Measurements from ENCODE around the gene TPSAB1.

The TPSAB1 gene

DNA sequence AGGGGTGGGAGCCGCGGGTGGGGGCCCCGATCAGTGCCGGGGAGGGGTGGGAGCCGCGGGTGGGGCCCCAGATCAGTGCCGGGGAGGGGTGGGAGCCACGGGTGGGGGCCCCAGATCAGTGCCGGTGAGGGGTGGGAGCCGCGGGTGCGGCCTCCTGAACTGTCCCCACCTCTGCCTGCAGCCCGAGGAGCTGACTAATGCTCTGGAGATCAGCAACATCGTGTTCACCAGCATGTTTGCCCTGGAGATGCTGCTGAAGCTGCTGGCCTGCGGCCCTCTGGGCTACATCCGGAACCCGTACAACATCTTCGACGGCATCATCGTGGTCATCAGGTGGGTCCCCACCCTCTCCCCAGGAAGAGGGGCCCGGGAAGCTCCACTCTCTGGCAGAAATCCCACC is 35.6 kb upstream of the TPSAB1 start:
- H3K4me3 ChIP-seq (ENCODE audit: low read depth, low read length): no peak overlapping the region
- TF ChIP-seq, protein P1, sequence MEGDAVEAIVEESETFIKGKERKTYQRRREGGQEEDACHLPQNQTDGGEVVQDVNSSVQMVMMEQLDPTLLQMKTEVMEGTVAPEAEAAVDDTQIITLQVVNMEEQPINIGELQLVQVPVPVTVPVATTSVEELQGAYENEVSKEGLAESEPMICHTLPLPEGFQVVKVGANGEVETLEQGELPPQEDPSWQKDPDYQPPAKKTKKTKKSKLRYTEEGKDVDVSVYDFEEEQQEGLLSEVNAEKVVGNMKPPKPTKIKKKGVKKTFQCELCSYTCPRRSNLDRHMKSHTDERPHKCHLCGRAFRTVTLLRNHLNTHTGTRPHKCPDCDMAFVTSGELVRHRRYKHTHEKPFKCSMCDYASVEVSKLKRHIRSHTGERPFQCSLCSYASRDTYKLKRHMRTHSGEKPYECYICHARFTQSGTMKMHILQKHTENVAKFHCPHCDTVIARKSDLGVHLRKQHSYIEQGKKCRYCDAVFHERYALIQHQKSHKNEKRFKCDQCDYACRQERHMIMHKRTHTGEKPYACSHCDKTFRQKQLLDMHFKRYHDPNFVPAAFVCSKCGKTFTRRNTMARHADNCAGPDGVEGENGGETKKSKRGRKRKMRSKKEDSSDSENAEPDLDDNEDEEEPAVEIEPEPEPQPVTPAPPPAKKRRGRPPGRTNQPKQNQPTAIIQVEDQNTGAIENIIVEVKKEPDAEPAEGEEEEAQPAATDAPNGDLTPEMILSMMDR (IDR thresholded peaks at IDR 0.05; ENCODE audit: low read depth, low read length): no peak

DNA sequence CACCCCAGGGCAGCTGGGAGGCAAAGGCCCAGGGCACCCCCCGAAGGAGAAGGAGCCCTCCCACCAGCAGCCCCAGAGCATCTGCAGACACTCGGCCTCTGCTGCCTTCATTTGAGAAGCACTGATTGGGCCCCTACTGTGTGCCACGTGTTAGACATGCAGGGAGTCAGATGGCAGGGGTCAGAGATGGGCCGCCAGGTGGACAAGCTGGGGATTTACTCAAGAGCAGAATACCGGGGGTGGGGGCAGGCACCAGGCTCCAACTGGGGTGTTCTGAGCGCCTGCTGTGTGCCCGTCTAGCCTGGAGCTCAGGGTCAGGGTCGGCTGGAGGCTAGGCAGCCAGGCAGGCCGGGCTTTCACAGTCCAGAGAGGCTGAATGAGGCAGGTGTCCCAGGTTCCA is 34.2 kb upstream of the TPSAB1 start:
- TF ChIP-seq, protein P1 (IDR thresholded peaks at IDR 0.05; ENCODE audit: low read depth, low read length): no peak
- H3K4me3 ChIP-seq (ENCODE audit: low read depth, low read length): no peak overlapping the region

DNA sequence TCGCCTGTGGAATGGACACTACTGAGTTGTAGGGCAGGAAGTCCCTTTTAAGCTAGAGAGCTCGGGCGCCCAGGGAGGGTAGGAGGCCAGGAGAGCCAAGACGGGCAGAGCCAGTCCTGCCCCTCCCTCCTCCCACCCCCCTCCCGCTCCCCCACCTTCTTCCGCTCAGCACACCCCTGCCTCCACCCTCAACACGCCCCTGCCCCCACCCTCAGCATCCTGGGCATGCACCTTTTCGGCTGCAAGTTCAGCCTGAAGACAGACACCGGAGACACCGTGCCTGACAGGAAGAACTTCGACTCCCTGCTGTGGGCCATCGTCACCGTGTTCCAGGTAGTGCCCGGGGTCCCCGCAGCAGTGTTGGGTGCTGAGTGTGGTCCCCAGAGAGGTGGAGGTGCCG is 33.7 kb upstream of the TPSAB1 start:
- TF ChIP-seq, protein P1 (IDR thresholded peaks at IDR 0.05; ENCODE audit: low read depth, low read length): no peak
- no peak overlapping the region for H3K4me3 ChIP-seq (ENCODE audit: low read depth, low read length)

DNA sequence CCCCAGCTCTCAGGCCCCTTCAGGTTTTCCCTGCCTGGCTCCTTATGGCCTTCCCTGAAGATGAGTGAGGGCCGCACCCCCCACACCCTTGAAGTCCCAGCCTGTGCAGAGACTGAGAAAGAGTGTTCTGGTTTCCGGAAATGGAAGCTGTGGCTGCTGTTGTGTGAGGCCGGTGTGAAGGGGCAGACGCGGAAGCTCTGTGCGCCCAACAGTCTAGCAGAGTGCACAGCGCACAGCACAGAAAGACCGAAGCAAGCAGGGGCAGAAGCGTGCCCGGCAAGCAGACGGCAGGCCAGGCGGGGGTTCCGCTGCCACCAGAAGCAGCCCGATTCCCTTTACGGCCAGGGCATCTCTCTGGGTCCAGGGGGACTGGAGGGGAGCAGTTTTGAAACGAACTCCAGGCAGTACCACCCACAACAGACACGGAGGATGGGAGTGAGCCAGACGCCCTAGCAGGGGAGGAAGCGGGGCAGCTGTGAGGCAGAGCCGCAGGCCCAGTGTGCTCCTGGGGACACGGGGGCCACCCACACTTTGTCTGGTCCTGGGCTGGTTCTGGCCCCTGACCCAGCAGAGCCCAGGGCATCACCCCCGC is 32.2 kb upstream of the TPSAB1 start:
- no peak overlapping the region for H3K4me3 ChIP-seq (ENCODE audit: low read depth, low read length)
- TF ChIP-seq, protein P1 (IDR thresholded peaks at IDR 0.05; ENCODE audit: low read depth, low read length): no peak

DNA sequence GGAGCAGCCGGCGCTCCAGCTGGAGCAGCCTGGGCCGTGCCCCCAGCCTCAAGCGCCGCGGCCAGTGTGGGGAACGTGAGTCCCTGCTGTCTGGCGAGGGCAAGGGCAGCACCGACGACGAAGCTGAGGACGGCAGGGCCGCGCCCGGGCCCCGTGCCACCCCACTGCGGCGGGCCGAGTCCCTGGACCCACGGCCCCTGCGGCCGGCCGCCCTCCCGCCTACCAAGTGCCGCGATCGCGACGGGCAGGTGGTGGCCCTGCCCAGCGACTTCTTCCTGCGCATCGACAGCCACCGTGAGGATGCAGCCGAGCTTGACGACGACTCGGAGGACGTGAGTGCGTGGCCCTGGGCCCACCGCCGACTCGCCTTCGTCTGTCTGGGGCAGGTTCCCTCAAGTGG is 31.4 kb upstream of the TPSAB1 start:
- H3K4me3 ChIP-seq (ENCODE audit: low read depth, low read length): no peak overlapping the region
- TF ChIP-seq, protein P1 (IDR thresholded peaks at IDR 0.05; ENCODE audit: low read depth, low read length): no peak

DNA sequence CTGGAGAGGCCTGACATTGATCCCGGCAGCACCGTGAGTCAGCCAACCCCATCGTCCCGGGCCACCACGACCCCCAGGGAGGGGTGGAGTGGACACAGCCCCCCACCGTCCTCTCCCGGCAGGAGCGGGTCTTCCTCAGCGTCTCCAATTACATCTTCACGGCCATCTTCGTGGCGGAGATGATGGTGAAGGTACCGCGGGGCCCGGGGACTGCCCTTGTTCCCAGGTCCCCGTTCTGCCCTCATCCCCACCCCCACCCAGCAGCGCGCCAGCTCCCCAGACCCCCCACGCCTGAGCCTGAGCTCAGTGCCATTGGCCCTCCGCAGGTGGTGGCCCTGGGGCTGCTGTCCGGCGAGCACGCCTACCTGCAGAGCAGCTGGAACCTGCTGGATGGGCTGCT is 30.0 kb upstream of the TPSAB1 start:
- H3K4me3 ChIP-seq (ENCODE audit: low read depth, low read length): no peak overlapping the region
- TF ChIP-seq, protein P1 (IDR thresholded peaks at IDR 0.05; ENCODE audit: low read depth, low read length): no peak

DNA sequence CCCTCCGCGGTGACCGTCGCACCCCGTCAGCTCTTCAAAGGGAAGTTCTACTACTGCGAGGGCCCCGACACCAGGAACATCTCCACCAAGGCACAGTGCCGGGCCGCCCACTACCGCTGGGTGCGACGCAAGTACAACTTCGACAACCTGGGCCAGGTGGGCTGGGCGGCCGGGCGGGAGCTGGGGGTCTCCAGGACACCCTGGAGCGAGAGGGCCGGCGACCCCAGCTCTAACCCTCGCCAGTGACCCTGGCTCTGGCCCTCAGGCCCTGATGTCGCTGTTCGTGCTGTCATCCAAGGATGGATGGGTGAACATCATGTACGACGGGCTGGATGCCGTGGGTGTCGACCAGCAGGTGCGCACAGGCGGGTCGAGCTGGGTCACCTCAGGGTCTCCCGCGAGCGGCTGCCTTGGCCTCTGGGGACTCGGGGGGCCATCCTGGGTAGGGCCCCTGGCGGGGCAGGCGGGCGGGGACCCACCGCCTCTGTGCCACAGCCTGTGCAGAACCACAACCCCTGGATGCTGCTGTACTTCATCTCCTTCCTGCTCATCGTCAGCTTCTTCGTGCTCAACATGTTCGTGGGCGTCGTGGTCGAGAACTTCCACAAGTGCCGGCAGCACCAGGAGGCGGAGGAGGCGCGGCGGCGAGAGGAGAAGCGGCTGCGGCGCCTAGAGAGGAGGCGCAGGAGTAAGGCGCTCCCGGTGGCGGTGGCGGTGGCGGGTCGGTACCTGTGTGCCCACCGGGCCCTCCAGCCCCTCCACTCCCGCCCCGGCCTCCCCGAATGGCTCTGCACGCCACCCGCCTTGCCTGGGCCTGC is 28.8 kb upstream of the TPSAB1 start:
- H3K4me3 ChIP-seq (ENCODE audit: low read depth, low read length): no peak overlapping the region
- TF ChIP-seq, protein P1 (IDR thresholded peaks at IDR 0.05; ENCODE audit: low read depth, low read length): no peak
